Measurements from ENCODE around the gene ASB5. TPM values are rescaled to one million over a fixed set of nuclear protein-coding genes. Genes with fewer than 3 reads are reported as not detected.

Gene ASB5
- total and polyA plus RNA-seq, 2 of the 8 experiments (the other 6 are each of a cell fraction or from before 2014, with no cell fraction given): 0.02 TPM; not detected in 1

DNA sequence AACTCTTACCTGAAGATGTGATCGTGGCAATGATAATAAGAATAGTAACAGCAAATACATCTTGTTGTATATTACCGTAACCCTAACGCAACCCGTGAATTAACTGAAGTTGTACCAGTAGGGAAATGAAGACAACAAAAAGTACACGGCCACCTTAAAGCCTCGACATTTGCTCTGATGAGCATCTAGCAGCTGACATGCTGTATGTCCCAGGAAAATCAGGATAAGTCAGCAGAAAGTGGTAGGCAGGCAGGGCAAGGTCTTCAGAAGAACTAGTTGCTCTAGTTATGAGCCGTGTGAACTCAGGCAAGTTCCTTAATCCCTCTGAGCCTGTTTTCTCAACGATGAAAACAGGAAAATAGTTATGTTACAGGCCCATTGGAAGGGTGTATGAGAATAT lies 7.7 kb upstream of the ASB5 start:
- no peak overlapping the region for H2BK5ac ChIP-seq (ENCODE audit: low read depth, low read length)
- H3K9ac ChIP-seq (replicated peaks in 1 of 4; ENCODE audit: extremely low read depth in 1 of 4, low read depth in 3 of 4, low read length in 3 of 4): no peak overlapping the region
- no peak overlapping the region for H3K4me2 ChIP-seq (ENCODE audit: insufficient read depth in 1 of 2, low read depth in 2 of 2, low read length in 2 of 2)
- no peak overlapping the region for H3K56ac ChIP-seq (replicated peaks; ENCODE audit: insufficient read length, low read depth, low read length)
- no peaks in the 10 kb centered on the region for H3K79me1 ChIP-seq (ENCODE audit: low read depth, low read length)
- DNase-seq (ENCODE audit: low read depth in 1 of 2, low spot score in 2 of 2): no peak
- H2BK120ac ChIP-seq (replicated peaks; ENCODE audit: low read depth, low read length): no peak overlapping the region
- ChIA-PET CTCF (ENCODE audit: partially characterized antibody) (interaction anchor here (0.6 to 2.6 kb wide), 23 partner anchors 11 to 330 kb away, joined by 3 to 14 read pairs (median 4); partner anchors contain the start of gene SPATA4), POLR2A (ENCODE audit: partially characterized antibody) (no interaction called here)
- no peak overlapping the region for H2BK20ac ChIP-seq (ENCODE audit: low read length)
- FAIRE-seq: no peak
- H3K4me1 ChIP-seq (replicated peaks in 1 of 4; ENCODE audit: control insufficient read depth in 3 of 4, insufficient read depth in 4 of 4, low read length in 3 of 4): peaks cover 0 to 5% (median 2%) of the 10 kb centered on the region in 4 experiments; a peak in 3 of 7 replicates
- H4K20me1 ChIP-seq (replicated peaks in 1 of 2; ENCODE audit: control insufficient read depth in 1 of 2, insufficient read depth in 2 of 2, low read length in 2 of 2): no peaks in the 10 kb centered on the region
- 86% methylated on average over 8 of the region's 8 CpGs; no CpG with 5 or more reads in 1 of the 2 experiments for WGBS, 2 experiments (ENCODE audit: extremely low coverage in 1 of 2, insufficient coverage in 1 of 2, insufficient read length in 1 of 2, insufficient replicate concordance in 2 of 2, low coverage in 1 of 2, low lambda C conversion rate in 2 of 2, missing lambda C conversion rate in 1 of 2)
- no peak overlapping the region for H3K23ac ChIP-seq (ENCODE audit: insufficient read length)
- no peak overlapping the region for H3K27ac ChIP-seq (ENCODE audit: low read depth, low read length)
- no peaks in the 10 kb centered on the region for H3K79me2 ChIP-seq (ENCODE audit: control insufficient read depth in 1 of 2, insufficient read depth in 2 of 2, low read length in 2 of 2)
- no peaks in the 10 kb centered on the region for H3K23me2 ChIP-seq (ENCODE audit: low read depth, low read length)
- no peak overlapping the region for H4K5ac ChIP-seq (ENCODE audit: insufficient read length, low read depth, low read length)
- H3K36me3 ChIP-seq (ENCODE audit: control insufficient read depth in 2 of 4, insufficient read depth in 4 of 4, low read length in 3 of 4): no peaks in the 10 kb centered on the region
- H4K8ac ChIP-seq (ENCODE audit: extremely low read depth, insufficient read depth, low read length): no peak overlapping the region
- H3K27me3 ChIP-seq (replicated peaks in 1 of 4; ENCODE audit: control insufficient read depth in 3 of 4, extremely low read depth in 1 of 4, insufficient read depth in 3 of 4, low read length in 3 of 4): no peaks in the 10 kb centered on the region
- no peak overlapping the region for H2BK15ac ChIP-seq (ENCODE audit: low read length)
- H2AFZ ChIP-seq (ENCODE audit: low read length): peak overlapping the region; percentile 95
- no peak overlapping the region for H3K4ac ChIP-seq (replicated peaks; ENCODE audit: insufficient read length, low read depth, low read length)
- no peak for TF ChIP-seq RAD21 (IDR thresholded peaks at IDR 0.05 in 1 of 2, conservative IDR thresholded peaks at IDR 0.05 in 1 of 2; ENCODE audit: low read depth in 2 of 2, low read length in 2 of 2)
- TF ChIP-seq CHD2 (IDR thresholded peaks at IDR 0.05; ENCODE audit: low read length): no peak
- TF ChIP-seq, protein P1, sequence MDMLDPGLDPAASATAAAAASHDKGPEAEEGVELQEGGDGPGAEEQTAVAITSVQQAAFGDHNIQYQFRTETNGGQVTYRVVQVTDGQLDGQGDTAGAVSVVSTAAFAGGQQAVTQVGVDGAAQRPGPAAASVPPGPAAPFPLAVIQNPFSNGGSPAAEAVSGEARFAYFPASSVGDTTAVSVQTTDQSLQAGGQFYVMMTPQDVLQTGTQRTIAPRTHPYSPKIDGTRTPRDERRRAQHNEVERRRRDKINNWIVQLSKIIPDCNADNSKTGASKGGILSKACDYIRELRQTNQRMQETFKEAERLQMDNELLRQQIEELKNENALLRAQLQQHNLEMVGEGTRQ (IDR thresholded peaks at IDR 0.05; ENCODE audit: low read length): no peak
- TF ChIP-seq PHF8 (conservative IDR thresholded peaks at IDR 0.05; ENCODE audit: low read depth, low read length): no peak
- no peak for TF ChIP-seq TCF12 (IDR thresholded peaks at IDR 0.05; ENCODE audit: low read depth, low read length)
- H3K14ac ChIP-seq (ENCODE audit: insufficient read length): no peak overlapping the region
- no peak overlapping the region for H3K18ac ChIP-seq (ENCODE audit: extremely low read depth, low read length)
- H2BK12ac ChIP-seq (ENCODE audit: low read depth, low read length): no peak overlapping the region
- H4K91ac ChIP-seq (replicated peaks; ENCODE audit: insufficient read length, low read length): no peak overlapping the region
- no peak overlapping the region for H2AK5ac ChIP-seq (ENCODE audit: low read depth, low read length)
- H3K4me3 ChIP-seq (ENCODE audit: extremely low read depth in 1 of 4, insufficient read depth in 2 of 4, low read depth in 3 of 4, low read length in 4 of 4): no peak overlapping the region
- no peaks in the 10 kb centered on the region for H3K9me3 ChIP-seq (ENCODE audit: insufficient read depth in 2 of 2, low read depth in 1 of 2, low read length in 1 of 2)

All from H1 (cell line).